Epidermal melanocyte (primary cell): ENCODE results near the gene GABRB2.
"Not testable (repeated sequence)": the region's sequence is repeated elsewhere in the genome, so short reads cannot be mapped to it uniquely, and the experiment has no call there.

Source experiments
- DNase-seq: peaks from one replicate; pipeline ENCODE4 v3.0.0; 2011; ENCODE audit warnings: low spot score; ENCODE audit not compliant: insufficient read length

Gene GABRB2

DNA sequence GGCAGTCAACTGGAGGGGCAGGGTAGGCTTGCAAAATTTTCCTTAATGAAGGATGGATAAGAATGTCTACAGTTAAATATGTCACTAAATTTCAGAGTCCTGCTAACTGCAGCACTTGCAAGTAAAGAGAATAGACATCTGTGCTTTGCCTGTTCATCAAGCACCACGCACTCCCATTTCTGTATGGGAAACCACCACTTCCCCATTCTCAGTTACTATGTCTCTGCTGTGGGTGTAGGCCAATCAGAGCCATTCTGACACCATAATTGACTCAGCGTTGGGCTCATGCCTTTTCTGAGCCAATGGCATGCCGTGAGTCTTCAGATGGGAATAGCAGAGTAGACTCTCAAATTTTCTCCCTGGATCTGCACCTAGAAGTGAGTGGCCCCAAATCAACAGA is 247.5 kb downstream of the GABRB2 start:
- DNase-seq, result no peak

DNA sequence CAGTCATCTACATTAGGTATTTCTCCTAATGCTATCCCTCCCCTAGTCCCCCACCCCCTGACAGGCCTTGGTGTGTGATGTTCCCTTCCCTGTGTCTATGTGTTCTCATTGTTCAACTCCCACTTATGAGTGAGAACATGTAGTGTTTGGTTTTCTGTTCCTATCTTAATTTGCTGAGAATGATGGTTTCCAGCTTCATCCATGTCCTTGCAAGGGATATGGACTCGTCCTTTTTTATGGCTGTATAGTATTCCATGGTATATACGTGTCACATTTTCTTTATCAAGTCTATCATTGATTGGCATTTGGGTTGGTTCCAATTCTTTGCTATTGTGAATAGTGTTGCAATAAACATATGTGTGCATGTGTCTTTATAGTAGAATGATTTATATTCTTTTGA is 249.1 kb downstream of the GABRB2 start:
- not testable (repeated sequence) for DNase-seq

DNA sequence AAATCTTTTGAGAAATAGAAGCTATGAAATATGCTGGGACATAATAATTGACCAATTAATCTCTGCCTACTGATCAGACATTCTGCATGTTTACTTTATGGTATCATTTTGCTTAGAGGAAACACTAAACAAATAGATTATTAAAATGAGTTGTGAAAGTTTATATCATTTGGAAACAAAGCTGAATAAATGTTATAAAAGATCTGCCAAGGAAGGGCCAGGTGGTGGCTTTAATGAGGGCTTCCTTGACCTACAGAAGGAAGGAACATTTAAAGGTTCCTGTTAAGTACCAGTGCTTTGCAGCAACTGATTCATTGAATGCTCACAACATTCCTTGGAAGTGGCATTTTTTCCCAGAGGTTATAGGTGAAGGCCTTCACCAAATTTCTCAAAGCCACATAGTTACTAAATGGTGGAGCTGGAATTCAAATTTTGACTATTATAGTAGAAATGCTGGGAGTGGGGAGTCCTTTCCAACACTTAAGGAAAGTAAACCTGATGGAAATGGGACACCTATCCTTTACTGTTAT is 250.7 kb downstream of the GABRB2 start:
- no peak for DNase-seq

DNA sequence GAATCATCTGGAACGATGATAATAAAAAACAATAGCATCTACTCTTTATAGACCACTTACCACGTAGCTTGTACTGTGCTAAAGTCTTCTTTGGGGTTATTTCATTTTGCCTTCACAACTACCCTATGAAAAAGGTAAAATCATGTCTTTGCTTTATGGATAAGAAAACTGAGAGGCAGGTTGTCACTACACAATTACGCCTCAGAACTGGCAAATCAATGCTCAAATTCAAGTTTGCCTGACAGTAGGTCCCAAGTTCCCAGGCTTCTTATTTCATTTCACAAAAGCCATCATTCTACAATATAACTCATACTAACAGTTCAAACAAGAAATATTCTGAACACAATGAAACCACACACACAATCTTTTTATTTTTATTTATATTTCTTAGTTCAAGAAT is 258.5 kb downstream of the GABRB2 start:
- no peak for DNase-seq

DNA sequence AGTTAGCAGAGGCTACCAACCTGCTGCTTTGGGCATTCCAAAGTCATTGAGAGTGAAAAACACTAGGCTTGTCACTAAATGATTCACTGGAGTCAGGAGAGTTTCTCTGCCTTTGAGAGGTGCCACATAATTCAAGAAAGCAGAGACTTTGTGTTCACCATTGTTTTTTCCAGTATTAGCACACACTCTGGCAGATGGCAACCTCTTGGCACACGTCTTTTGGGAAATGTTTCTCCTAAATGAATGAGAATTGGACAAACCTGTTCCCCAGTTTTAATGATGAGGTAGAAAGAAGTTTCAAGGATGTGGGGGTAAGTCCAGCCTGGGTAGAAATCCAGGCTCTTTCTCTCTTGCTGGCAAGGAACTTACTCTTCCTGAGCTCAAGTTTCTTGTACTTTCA is 259.1 kb downstream of the GABRB2 start:
- no peak for DNase-seq

GRCh38 chr5:161286066-161286655 is 260.4 kb downstream of the GABRB2 start:
- no peak for DNase-seq

- DNase-seq, result no peak
Measured at GRCh38 chr5:161284445-161284844, 262.1 kb downstream of the GABRB2 start.

GRCh38 chr5:161283296-161283695 is 263.2 kb downstream of the GABRB2 start:
- DNase-seq, result no peak

DNA sequence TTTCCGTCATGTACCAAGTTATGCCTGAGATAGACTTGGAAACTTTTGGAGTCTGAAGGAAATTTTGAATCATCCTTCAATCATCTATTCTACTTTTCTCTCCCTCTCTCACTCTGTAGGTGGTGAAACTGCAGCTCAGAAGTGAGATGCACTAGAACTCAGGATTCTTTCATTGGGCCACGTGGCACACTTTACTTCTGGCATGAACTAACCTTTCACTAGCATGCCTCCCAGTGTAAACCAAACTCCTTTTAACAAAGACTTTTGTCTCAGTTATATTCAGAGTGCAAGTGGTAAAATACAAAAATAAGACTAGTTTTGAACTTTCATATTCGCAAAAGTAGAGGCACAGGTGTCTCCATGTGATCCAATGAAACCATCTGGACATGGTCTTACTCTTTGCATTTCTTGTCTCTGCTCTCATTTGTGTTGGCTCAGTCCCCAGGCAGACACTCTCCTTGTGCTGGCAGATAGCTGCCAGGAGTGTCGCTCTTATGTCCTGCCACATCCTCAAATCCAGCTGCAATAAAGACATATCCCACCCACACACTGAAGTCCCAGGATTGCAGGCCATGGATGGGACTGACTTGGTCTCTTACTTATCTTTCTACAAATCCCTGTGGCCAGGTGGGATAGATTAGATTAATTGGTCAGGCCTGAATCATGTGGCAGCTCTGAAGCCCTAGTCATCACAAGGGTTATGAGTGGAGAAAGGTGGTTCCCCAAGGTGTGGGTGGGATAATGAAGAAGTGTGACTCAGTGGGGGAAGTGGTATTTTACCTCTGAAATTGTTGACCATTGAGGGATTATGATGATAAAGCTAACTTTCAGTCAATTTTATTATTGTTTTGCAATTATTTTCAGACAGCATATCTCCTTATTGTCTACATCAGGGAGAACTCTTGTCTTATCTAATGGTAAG is 267.5 kb downstream of the GABRB2 start:
- DNase-seq, result no peak

DNA sequence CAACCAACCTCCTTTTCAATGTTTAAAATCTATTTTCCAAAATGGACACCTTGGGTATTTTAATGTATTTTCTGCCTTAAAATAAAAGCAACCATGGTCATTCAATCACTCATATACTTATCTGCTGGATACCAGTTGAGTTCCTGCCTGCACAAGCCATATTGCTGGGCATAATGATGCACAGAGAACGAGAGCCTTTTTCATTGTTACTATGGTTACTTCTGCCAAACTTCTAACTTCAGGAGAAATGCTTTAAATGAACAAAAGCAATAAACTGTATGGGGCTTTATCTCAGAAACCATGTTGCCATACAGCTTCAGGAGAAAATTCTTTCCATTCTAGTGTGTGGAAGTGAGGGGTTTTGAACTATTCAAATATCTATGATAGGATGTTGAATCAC is 269.5 kb downstream of the GABRB2 start:
- no peak for DNase-seq

DNA sequence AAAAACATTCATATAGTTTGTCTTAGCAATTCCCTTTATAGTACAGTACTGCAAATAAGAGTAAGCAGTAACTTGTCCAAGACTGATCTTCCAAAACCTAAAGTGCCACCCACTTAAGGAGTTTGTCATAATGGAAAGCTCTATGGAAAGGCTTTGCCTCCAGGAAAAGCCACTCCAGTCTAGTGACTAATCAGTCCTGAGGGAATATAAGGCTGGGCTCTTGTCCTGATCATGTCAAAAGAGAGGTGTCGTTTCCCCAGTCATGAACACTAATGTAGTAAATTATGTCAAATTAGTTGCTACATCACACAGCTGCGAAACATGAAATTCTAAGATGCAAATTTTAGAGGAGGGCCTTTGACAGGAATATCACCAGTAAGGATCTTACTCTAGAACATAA is 271.6 kb downstream of the GABRB2 start:
- no peak for DNase-seq

DNA sequence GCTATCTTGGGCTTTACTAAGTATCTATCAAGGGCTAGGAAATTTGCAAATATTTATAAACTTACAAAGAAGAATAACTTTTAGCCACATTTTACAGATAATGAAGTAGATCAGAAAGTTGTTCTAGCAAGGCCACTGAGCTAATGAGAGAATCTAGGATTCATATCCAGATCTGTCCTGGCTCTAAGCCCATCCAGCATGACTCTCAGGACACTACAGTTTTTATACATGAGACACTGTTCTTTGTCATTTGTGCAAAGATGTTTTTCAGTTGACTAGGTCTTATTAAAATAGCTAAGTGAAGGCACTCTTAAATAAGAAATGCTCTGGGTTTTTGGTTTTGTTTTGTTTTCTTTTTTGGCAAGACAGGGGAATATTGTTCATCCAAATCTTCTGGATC is 273.1 kb downstream of the GABRB2 start:
- DNase-seq, result no peak

GRCh38 chr5:161271816-161272215 is 274.7 kb downstream of the GABRB2 start:
- no peak for DNase-seq

- no peak for DNase-seq
Measured at GRCh38 chr5:161269125-161269524, 277.4 kb downstream of the GABRB2 start.

DNA sequence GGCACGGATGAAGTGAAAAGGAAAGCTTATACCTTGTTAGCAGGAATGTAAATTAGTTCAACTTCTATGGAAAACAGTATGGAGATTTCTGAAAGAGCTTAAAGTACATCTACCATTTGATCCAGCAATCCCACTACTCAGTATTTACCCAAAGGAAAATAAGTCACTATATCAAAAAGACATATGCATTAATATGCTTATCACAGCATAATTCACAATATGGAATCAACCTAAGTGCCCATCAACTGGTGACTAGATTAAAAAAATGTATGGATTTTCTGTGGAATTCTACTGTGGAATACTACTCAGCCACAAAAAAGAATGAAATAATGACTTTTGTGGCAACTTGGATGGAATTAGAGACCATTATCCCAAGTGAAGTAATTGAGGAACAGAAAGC is 279.6 kb downstream of the GABRB2 start:
- DNase-seq, result no peak

DNA sequence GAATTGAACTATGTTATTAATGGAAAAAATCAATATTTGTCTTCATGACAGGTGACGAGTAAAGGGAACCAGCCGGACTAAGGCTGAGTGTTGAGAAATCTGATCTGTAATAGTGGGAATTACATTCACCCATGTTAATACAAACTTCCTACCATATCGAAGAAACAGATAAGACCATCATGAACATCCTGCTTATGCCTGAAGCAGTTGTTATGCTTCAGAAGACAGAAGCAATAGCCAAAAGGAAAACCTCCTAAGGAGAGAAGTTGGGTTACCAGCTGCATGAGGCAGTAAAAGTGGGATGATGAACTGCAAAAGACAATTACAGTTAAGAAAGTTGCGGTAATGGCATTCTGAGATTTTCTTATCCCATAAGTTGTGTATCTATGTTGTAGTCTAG is 281.5 kb downstream of the GABRB2 start:
- no peak for DNase-seq

GRCh38 chr5:161263191-161263590 is 283.3 kb downstream of the GABRB2 start:
- DNase-seq, result no peak

GRCh38 chr5:161261668-161262323 is 284.7 kb downstream of the GABRB2 start:
- DNase-seq, result no peak

DNA sequence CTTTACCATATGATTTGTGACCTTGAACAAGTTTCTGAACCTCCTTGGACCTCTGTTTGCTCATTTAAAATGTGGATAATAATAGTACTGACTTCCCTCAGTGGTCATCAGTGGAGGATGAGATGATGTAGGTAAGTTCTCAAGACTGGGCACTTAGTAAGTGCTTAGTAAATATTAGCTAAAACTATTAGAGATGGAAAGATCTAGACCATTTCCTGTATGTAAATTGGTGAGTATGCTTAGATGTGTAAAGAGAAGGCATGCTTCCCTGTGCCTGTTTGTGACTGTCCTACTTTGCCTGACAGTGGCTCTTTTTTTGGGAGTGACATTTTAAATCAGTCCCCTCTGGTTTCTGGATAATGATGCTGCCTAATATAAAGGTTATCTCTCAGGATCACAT is 288.1 kb downstream of the GABRB2 start:
- no peak for DNase-seq

GRCh38 chr5:161256957-161257356 is 289.6 kb downstream of the GABRB2 start:
- DNase-seq, result no peak

DNA sequence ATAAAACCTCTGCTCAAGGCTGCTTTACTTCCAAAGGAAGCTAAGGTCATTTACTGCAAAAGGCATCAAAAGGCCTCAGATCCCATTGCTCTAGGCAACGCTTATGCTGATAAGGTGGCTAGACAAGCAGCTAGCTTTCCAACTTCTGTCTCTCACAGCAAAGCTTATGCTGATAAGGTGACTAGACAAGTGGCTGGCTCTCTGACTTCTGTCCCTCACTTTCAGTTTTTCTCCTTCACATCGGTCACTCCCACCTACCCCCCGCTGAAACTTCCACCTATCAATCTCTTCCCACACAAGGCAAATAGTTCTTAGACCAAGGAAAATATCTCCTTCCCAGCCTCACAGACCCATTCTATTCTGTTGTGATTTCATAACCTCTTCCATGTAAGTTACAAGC is 293.6 kb downstream of the GABRB2 start:
- DNase-seq, result not testable (repeated sequence)

DNA sequence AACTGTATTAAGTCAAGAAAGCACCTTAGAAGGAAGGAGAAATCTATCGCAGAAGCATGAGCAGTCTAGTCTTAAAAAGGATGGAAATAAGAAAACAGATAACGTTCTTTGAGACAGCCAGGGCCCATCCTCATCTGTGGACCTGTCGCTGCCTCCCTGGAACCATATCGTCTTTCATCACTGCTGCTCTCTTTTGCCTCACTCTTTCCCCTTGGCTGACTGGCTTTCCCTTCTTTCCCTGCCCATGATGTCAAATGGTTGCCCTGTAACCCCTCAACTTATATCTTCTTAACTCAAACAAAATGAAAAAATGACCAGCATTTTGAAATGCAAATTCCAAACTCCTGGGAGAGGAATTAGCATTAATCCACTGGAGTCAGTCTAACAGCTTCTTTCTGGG is 299.8 kb downstream of the GABRB2 start:
- DNase-seq, result no peak
